T-helper 2 cell treated with Interferon-gamma antibody and Interleukin-4, amounts not matched to agents 100 ng/mL and 5 ng/mL, for 36 hours (primary cell): ENCODE data around the gene CCDC121. TPM values are rescaled to one million over a fixed set of nuclear protein-coding genes. Genes with fewer than 3 reads are reported as not detected.

Experiments
- intact Hi-C: fragments of 100-400 bp; cut with micrococcal nuclease; formaldehyde crosslinking; loops from one replicate; pipeline ENCODE4 v1.15.1; 2023
- total RNA-seq: library from RNA; stranded (reverse); gene quantifications from 2 replicates; pipeline ENCODE4 v1.2.3, GENCODE V29; 2022

Gene CCDC121
- total RNA-seq, 1 donor from 2014 or later: 1.2 TPM

DNA sequence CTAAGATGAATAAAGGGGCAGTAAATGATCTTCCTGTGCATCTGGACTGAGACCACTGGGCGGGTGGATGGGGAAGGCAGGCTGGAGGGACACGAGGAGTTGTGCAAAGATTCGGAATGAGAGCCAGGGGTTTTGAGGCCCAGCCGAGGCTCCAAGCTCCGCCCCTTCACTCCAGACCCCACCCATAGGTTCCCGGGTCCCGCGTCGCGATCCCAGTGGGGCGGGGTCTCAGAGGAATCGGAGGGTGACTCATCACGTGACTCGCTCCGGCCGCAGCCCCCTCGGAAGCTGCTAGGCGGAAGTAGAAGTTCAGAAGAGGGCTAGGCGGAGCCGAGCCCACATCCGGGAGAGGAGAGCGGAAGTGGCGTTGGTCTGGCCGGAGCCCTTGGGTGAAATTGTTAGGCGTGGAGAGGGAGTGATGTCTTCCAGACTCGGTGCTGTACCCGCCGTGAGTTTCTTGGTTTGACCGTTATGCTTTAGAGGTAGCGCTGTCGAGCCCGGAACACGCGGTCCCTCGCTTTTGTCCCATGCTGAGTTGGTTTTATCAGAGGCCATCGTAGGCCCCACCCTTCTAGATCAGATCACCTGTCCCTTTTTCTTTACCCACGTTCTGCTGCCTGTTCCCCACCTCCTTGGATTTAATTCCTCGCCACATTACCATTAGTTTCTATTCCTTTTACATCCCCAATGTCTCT lies 46.0 kb downstream of the CCDC121 start, which contains the start of gene ZNF512:
TSS of gene ZNF512 (plus strand) at position 348 of the 695 bp plus-strand sequence. CDS start at position 419, 71 bp downstream.
- intact Hi-C loops: loop anchor here (2.0 to 5.0 kb wide), 5 partner anchors 44 to 809 kb away; partner anchors contain the start of genes CCDC121, FOSL2, GPN1 and GTF3C2

DNA sequence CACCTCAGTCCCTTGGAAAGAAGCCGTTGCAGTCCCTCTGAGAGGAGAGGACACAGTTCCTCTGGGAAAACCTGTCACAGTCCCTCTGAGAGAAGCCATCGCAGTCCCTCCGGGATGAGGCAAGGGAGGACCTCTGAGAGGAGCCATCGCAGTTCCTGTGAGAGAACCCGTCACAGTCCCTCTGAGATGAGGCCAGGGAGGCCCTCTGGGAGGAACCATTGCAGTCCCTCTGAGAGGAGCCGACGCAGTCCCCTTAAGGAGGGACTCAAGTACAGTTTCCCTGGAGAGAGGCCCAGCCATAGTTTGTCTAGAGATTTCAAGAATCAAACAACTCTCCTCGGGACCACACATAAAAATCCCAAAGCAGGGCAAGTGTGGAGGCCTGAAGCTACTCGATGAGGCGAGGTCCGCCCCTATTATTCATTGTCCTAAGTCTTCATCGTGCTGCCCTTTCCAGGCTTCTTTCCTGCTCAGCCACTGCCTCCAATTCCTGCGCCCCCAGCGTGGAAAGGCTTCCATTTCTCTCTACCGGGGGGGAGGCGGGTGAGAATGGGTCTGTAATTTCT lies 46.6 kb downstream of the CCDC121 start:
- intact Hi-C loops: loop anchor here (2.0 to 5.0 kb wide), 5 partner anchors 45 to 810 kb away; partner anchors contain the start of genes CCDC121, FOSL2, GPN1 and GTF3C2

DNA sequence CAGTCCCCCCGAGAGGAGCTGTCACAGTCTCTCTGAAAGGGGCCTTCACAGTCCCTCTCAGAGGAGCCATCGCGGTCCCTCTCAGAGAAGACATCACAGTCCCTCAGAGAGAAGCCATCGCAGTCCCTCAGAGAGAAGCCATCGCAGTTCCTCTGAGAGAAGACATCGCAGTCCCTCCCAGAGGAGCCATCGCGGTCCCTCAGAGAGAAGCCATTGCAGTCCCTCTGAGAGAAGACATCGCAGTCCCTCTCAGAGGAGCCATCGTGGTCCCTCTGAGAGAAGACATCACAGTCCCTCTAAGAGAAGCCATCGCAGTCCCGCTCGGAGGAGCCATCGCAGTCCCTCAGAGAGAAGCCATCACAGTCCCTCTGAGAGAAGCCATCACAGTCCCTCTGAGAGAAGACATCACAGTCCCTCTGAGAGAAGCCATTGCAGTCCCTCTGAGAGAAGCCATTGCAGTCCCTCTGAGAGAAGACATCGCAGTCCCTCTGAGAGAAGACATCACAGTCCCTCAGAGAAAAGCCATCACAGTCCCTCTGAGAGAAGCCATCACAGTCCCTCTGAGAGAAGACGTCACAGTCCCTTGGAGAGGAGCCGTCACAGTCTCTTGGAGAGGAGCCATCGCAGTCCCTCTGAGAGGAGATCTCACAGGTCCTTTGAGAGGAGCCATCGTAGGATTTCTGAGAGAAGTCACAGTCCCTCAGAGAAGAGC lies 47.2 kb downstream of the CCDC121 start:
- intact Hi-C loops: loop anchor here (2.0 to 5.0 kb wide), 5 partner anchors 46 to 811 kb away; partner anchors contain the start of genes CCDC121, FOSL2, GPN1 and GTF3C2

Other genes with a start within 250 kb of the CCDC121 start
- 13.1 and 13.2 TPM in 2 replicates for gene ZNF513, start 248.3 kb downstream of the CCDC121 start, total RNA-seq
- 120 TPM in 2 replicates for gene PPM1G, start 219.4 kb downstream of the CCDC121 start, total RNA-seq
- gene NRBP1, start 200.4 kb downstream of the CCDC121 start, total RNA-seq: 81.4 and 87.3 TPM in 2 replicates
- gene KRTCAP3, start 186.6 kb downstream of the CCDC121 start, total RNA-seq: 3.8 and 5.3 TPM in 2 replicates
- 8.7 and 9.4 TPM in 2 replicates for gene IFT172, start 139.3 kb downstream of the CCDC121 start, total RNA-seq
- gene FNDC4, start 133.8 kb downstream of the CCDC121 start, total RNA-seq: not detected in 2 replicates
- not detected in 2 replicates for gene GCKR, start 132.2 kb downstream of the CCDC121 start, total RNA-seq
- 39.8 and 45.8 TPM in 2 replicates for gene ZNF512, start 46.0 kb downstream of the CCDC121 start, total RNA-seq
- 45.6 and 47.9 TPM in 2 replicates for gene GPN1, start within 50 bp of the CCDC121 start, total RNA-seq
- gene SUPT7L, start 34.6 kb upstream of the CCDC121 start, total RNA-seq: 34.0 and 34.5 TPM in 2 replicates
- 23.8 and 26.3 TPM in 2 replicates for gene SLC4A1AP, start 34.9 kb upstream of the CCDC121 start, total RNA-seq
- gene MRPL33, start 142.7 kb upstream of the CCDC121 start, total RNA-seq: 41.6 and 43.1 TPM in 2 replicates